ENCODE data around the gene SLC22A7.
A peak's percentile ranks its signal among the peaks of the same experiment; 100 is the strongest.

SLC22A7 gene

DNA sequence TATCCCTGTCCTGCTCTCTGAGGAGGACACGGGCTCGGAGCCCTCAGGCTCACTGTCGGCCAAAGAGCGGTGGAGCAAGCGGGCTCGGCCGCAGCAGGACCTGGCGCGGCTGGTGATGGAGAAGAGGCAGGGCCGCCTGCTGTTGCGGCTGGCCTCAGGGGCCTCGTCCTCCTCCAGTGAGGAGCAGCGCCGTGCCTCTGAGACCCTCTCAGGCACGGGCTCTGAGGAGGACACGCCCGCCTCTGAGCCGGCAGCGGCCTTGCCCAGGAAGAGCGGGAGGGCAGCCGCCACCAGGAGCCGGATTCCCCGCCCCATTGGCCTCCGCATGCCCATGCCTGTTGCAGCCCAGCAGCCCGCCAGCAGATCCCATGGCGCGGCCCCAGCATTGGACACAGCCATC lies 14.2 kb upstream of the SLC22A7 start:
- DNase-seq: no peak

DNA sequence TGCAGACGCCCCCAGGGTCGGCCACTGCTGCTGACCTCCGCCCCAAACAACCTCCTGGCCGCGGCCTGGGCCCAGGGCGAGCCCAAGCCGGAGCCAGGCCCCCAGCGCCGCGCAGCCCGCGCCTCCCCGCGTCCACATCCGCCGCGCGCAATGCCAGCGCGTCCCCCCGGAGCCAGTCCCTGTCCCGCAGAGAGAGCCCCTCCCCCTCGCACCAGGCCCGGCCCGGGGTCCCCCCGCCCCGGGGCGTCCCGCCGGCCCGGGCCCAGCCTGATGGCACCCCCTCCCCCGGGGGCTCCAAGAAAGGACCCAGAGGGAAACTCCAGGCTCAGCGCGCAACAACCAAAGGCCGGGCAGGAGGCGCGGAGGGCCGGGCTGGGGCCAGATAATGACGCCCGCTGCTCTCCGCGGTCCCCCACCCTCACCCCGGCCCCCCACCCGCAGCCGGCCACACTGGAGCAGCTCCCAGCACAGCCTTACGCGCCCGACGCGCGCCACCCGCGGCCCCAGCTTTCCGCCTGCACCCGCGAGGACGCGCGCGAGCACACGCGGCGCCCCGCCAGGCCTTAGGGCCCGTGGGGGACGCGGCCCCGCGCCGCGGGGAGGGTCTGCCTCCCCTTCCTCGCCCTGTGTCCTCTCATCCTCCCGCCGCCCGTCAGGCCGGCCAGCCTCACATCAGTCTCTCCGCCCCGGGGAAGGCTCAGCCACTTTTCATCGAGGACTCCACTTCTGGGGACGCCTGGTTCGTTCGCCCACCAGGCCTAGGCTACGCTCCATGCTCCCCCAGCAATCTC lies 12.9 kb upstream of the SLC22A7 start:
- no peak for DNase-seq

DNA sequence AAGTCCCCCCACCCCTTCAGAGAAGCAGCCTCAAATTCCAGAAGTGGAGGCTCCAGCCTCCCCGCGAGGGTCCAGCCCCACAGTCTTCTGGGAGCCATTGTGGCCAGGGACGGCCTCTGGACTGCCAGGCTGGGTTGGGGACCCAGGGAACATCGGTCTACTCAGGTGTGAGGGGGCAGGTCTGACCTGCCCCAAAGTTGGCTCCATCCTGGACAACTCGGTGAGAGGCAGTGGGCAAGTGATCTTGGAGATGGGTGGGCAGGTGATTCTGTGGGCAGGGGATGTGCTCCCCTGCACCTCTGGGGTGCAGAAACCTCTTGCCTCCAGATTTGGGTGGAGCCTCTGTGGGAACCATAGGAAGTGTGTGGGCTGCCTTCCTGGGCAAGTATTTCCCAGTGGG lies 12.2 kb upstream of the SLC22A7 start:
- DNase-seq: no peak

DNA sequence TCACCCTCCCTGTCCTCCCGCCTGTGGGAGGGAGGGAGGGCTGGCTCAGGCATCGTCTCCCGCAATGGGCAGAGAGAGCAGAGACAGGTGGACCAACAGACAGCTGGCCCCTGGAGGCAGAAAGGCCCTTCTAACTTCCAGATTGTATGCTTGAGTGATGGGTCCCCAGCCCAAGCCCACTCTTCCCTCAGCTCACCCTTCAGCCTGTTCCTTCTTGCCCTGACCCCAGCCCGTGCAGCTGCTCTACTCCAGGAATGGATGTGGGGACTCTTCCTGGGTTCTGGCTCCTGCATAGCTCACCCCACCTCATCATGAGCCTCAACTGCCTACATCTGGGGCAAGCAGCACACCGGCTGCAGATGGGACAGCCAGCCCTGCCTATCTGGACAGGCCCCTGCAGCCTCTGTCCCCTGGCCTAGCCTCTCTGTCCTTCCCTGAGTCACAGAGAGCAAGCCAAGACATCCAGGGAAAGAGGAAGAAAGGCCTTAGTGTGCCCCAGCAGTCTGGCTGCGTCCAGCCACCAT lies 11.5 kb upstream of the SLC22A7 start:
- DNase-seq: no peak

DNA sequence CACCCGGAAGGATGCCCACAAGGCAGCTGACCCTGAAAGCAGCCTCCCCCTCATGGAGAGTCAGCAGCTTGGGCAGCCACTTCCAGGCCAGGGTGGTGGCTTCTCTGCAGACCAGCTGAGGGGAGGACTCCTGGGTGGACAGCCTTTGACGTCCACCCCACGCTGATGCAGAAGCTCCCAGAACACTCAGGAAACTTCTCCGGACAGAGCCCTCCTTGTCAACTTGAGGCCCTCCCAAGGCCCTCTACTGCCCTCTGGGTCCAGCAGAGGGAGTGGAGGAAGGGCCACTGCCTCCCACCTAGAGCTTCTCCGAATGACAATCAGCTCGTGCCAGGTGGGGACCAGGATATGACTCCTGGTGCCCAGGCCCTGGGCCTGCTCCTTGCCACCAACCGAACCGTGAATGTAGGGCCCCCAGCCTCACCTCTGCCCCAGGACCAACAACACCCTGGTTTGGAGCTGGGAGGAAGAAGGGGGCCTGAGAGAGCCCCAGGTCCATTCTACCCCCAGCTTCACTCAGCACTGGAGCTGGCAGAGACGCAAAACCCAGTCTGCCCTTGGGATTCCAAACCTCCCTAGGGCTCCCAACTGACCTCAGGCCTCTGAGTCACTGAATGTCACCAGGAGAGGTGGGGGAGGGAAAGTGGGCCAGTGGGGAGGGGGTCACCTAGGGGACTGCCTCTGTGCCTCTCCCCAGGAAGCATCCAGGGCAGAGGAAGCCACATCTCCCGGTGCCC lies 10.9 kb upstream of the SLC22A7 start:
- no peak for DNase-seq

DNA sequence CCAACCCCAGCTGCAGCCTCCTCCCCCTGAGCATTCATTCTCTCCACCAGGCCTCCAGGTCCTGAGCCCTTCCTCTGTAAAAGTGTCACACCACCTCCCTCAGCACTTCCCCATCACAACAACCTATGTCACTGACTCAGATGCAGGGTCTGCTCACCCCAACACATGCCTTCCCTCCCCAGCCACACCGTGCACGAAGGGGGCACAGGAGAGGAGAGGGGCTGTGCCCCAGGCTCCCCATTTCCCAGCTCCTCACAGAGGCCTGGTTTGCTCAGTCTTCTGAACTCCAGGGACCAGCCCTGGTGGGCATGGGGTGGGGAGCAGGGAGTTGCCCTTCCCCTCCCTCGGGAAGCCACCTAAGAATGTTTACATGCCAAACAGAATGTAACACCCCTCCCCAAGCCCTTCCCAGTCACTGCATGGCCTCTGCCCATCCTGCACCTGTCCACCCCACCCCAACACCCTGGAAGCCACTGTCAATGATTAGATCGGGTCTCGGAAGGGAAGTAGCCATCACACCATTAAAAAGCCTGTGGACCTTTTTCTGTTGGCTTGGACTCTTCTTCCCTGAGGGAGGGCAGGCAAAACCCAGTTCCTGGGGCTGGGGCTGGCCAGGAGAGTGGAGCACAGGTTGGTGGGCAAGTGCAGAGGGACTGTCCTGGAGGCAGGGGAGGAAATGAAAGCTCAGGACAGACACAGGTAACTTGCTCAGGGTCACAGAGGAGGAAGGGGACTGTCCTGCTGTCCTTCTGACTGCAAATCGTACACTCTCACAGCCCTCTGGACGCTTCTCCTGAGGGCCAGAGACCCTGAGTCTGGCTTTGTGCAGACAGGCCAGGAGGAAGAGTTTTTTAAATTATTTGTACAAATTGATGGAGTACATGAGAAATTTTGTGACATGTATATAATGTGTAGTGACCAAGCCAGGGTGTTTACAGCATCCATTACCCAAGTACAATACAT lies 10.1 kb upstream of the SLC22A7 start:
- DNase-seq: peak; percentile 34

DNA sequence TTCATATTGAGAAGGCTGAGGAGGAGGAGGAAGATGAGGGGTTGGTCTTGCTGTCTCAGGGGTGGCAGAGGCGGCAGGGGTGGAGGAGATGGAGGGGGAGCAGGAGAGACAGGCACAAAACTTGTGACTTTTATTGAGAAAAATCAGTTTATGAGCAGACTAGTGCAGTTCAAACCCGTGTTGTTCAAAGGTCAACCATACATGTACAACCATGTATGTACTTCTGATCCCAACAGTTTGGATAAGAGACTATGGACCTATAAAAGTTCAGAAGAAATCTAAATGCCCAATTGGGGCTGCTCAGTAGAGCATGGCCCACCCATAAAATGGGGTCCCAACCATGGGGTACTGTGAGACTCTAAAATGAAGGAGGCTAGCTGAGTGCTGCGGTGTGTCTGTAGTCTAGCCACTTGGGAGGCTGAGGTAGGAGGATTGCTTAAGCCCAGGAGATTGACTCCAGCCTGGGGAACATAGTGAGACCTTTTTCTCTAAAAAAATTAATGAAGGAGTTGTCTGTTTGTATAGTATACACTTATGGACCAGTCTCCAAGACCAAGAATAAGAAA lies 7.6 kb upstream of the SLC22A7 start:
- no peak for DNase-seq

DNA sequence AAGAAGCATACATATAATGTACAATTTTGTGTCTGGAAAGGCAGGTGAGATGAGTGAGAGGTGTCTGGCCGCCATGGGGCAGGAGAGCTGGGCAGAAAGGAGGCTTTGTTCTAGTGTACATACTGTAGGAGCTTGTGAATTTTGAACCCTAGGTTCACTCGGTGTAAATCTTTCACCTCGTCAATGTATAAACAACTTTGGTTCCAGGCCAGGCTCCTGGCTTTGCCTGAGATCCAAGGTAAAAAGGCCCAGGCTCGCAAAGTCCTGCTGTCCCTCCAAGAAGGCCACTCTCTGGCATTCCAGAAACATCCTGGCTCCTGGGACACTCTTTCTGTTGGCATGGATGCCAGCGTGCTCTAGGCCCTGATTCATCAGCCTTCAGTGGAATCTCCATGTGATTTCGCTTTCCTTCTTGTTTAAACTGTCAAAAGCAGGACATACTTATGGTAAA lies 7.1 kb upstream of the SLC22A7 start:
- DNase-seq: peak; percentile 12

DNA sequence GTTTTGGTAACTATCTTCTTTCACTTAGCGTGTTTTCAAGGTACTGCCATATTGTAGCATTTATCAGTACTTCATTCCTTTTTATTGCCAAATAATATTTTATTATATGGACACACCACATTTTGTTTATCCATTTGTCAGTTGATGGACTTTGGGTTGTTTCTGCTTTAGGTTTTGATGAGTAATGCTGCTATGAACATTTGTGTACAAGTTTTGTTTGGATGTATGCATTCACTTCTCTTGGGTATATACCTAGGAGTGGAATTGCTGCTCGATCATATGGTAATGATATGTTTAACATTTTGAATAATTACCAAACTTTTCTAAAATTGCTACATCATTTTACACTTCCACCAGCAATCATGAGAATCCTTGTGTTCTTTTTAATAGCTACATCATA lies 6.4 kb upstream of the SLC22A7 start:
- DNase-seq: no peak

DNA sequence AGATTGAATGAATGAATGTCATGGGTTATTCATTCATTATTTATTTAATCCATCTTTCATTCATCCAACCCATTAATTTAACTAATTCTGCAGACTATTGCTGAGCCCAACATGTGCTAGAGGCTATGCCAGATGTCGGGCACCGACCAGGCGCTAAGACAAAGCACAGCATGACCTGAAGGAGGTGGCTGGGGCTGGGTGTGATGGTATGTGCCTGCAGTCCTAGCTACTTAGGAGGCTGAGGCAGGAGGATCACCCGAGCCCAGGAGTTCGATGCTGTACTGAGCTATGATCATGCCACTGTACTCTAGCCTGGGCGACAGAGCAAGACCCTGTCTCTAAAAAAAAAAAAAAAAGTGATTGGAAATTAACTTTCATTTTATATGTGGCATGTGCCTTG lies 5.7 kb upstream of the SLC22A7 start:
- DNase-seq: peak; percentile 26

DNA sequence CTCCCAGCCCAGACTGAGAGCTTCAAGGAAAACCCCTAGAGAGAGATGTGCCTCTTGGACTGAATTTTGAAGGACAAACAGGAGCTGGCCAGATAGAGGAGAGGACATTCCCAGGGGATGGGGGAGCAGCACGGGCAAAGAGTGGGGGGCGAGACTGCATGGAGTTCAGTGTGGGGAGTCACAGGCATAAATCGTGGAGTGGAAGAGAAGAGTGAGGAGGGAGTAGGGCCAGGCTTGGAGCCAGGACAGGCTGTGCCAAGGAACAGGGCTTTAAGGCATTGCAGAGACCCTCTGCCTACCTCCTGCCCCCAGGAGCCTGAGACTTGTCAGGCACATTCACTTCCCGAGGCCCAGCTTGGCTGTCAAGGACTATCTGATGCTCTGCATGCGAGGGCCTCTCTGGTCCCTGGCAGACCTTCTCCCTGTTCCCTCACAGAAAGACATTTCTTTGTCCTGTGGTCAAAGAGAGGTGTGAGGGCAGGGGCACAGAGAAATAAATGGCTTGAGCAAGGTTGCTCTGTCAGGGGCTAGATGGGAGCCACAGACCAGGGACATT lies 5.2 kb upstream of the SLC22A7 start:
- DNase-seq: peak; percentile 27

DNA sequence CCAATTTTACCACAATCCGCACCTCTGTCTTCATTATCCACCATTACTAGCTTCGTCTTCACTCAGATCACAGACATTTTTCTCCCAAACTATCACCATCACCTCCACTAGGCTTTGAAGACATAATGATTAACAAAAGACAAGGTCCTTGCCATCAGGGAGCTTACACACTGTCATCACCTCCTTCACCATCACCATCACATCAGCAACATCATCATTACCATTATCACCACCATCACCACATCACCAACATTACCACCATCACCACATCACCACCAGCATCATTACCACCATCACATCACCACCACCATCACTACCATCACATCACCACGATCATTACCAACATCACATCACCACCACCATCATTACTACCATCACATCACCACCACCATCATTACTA lies 4.4 kb upstream of the SLC22A7 start:
- DNase-seq: no peak

DNA sequence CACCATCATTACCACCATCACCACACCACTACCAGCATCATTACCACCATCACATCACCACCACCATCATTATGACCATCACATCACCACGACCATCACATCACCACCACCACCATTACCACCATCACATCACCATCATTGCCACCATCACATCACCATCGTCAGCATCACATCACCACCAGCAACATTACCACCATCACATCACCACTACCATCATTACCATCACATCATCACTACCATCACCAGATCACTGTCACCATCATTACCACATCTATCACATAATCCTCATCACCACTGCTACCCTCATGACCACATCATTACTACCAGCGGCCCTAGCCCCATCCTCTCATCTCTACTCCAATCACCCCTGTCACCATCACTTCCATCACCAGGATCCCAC lies 3.5 kb upstream of the SLC22A7 start:
- DNase-seq: no peak

DNA sequence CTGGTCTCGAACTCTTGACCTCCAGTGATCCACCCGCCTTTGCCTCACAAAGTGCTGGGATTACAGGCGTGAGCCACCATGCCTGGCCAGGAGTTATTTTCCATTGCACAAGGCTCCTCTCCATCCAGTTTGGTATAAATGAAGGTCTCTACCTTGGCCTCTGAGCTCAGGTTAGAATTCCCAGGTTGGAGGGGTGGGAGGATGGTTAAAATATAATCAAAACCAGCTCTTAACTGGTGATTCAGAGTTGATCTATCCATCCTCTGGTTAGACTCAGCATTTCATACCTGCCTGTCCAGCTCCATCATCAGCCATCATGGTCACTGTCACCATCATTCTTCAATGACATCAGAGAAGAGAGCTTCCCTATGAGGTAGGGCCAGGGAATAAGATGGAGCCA lies 2.6 kb upstream of the SLC22A7 start:
- DNase-seq: no peak

DNA sequence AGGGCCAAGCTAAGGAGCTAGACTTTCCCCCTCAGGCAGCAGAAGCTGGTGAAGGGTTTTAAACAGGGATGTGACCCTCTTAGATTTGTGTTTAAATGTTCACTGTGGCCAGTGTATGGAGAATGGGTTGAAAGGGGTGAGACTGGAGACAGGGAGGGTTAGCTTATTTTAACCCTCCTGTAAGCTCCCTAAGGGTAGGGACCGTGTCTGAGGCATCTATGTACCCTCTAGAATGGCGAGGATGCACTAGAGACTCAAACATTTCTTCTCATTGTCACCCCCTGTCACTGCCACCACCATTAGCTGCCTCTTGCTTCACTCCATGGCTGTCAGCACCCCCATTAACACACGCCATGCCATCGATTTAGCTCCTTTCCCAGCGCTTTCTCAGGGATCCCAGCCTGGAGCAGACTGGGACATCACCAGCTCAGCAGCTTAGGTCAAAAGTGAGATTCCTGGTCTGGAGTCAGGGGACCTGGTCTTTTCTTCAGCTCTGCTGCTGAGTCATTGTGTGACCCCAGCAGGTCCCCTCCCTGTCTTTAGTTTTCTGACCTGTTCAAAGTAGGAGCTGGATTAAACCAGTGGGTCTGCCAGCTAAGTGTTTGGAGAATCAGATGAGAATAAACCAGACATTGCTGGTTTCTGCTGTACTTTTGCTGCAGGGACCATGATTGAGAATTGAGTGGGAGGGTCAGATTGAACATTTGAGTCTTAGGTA lies 1.1 kb upstream of the SLC22A7 start:
- DNase-seq: no peak

DNA sequence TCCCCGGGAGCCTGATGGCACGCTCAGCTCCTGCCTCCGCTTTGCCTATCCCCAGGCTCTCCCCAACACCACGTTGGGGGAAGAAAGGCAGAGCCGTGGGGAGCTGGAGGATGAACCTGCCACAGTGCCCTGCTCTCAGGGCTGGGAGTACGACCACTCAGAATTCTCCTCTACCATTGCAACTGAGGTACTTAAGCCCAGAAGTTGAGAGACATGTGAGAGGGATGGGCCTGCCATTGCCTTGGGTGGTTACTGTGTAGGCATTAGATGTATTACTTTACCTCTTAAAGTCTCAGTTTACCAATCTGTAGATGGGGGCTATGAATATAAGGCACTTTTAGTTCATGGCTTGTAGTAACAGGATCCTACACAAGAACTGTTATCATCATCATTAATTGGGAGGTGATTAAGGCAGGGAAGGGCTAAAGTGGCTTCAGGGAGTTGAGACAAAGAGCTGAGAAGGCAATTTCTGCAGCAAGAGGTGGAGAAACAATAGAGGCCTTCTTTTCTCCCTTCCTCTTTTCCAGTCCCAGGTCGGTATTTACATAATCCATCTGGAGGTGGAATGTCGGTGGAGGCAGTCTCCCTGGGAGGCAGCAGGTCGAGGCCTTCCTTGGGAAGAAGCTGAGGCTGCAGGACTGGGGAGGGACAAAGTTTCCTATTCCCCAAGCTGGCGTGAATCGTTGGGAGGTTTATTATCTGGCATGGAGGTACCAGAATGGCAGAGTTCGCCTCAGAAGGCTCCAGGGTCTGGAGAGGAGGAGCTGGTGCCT lies 691 bp downstream of the SLC22A7 start:
- DNase-seq: no peak

DNA sequence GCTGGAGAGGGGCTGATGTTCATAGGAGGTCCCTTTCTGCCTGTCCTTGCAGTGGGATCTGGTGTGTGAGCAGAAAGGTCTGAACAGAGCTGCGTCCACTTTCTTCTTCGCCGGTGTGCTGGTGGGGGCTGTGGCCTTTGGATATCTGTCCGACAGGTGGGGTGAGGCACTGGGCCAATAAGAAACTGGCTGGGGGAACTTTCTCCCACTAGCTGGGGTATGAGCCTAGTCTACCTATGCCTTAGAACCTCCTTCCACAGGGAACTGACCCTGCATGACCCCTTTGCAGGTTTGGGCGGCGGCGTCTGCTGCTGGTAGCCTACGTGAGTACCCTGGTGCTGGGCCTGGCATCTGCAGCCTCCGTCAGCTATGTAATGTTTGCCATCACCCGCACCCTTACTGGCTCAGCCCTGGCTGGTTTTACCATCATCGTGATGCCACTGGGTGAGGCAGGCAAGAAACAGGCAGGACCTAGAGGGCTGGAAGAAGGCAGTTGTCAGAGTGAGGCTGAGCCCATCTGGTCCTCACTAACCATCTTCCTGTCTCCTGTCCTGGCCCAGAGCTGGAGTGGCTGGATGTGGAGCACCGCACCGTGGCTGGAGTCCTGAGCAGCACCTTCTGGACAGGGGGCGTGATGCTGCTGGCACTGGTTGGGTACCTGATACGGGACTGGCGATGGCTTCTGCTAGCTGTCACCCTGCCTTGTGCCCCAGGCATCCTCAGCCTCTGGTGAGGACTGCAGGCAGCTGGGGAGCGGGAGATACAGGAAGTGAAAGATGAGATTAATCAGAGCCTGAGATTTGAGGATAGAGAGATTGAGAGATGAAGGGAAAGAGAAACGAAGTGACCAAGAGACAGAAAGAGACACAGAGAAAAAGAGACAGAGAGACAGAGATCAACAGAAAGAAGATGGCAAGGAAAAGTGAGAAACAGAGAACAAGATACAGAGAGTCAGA lies 1.6 kb downstream of the SLC22A7 start:
- DNase-seq: no peak

DNA sequence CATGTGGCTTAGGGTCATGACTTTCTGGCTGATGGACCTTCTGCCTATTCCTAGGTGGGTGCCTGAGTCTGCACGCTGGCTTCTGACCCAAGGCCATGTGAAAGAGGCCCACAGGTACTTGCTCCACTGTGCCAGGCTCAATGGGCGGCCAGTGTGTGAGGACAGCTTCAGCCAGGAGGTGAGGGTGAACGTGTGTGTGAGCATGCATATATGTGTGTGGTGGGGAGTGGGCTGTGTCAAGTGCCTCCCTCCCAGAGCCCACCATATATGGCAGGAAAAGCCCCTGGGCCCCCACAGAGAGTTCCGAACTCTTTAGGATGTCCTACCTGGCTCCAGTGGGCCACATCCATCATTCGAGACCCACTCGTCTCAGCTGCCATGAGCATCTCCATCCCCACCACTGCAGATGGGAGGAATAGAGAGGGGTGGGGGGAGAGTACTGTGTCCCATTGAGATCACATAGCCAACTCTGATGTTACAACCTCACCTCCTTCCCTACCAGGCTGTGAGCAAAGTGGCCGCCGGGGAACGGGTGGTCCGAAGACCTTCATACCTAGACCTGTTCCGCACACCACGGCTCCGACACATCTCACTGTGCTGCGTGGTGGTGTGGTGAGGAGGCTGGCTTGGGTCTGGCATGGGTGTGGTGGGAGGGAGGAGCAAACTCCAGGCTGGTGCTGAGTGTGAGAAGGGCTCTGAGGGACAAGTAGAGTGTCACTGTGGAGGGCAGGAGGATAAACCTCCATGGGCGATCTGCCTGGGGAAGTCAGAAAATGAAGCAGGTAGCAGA lies 3.2 kb downstream of the SLC22A7 start:
- no peak for DNase-seq

DNA sequence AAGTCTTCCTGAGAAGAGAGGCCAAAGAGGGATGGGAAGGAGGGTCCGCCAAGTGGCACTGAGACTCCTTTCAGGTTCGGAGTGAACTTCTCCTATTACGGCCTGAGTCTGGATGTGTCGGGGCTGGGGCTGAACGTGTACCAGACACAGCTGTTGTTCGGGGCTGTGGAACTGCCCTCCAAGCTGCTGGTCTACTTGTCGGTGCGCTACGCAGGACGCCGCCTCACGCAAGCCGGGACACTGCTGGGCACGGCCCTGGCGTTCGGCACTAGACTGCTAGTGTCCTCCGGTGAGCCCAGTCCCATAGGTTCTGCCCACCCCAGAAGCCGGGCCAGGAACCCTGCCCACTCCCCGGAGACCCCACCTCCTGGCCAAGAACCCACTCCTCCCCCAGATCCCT lies 4.1 kb downstream of the SLC22A7 start:
- no peak for DNase-seq
